Cardiac fibroblast (primary cell): ENCODE data around the gene GCM1.

Experiments used
- DNase-seq, 2 donors: peaks; one replicate each; pipeline versions ENCODE4 v3.0.0 to v3.0.0-alpha.2; 2010; ENCODE audit warnings: low read depth in 2 of 2
- H3K4me3 ChIP-seq, 2 donors: replicated peaks in 1 of 2; 1 replicate in 1 of 2; 2 replicates in 1 of 2; pipeline ENCODE4 v1.5.1; 2011; ENCODE audit warnings: low read depth in 2 of 2, low read length in 2 of 2, mild to moderate bottlenecking in 2 of 2, moderate library complexity in 1 of 2
- CTCF ChIP-seq: IDR thresholded peaks from one replicate; pipeline ENCODE4 v1.5.1; 2011; ENCODE audit warnings: low read depth, mild to moderate bottlenecking, low read length, inconsistent platforms

GCM1 gene

DNA sequence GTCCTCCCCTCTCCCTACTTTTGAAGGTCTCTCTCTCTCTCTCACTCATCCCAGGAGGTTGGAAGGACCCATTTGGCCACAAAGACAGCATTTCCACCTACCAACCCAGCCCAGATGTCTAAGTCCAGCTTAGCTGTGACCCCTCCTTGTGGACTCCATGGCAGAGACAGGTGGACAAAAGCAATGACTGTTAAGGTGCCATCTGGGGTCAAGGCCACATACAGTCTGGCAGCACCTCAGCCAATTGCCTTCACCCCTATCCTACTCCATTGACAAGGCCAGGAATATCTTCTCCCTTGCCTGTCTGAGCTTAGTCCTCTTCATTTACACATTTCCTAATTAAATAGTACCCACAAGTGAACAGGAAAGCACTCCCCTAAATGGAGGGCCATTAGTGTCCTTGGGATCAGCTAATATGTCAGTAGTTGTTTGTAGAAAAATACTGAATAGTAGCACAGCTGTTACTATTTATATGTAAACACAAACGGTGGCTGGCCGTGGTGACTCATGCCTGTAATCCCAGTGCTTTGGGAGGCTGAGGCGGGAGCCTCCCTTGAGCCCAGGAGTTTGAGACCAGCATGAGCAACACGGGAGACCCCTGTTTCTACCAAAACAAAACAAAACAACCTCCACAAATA lies 28.8 kb downstream of the GCM1 start:
- peak; percentile 34 to 74 for DNase-seq
- TF ChIP-seq CTCF: no peak
- no peak overlapping the region for H3K4me3 ChIP-seq

GRCh38 chr6:53119349-53119748 lies 29.3 kb downstream of the GCM1 start:
- no peak for TF ChIP-seq CTCF
- DNase-seq: peak in 1 of 2 donors; percentile 20
- H3K4me3 ChIP-seq: no peak overlapping the region

DNA sequence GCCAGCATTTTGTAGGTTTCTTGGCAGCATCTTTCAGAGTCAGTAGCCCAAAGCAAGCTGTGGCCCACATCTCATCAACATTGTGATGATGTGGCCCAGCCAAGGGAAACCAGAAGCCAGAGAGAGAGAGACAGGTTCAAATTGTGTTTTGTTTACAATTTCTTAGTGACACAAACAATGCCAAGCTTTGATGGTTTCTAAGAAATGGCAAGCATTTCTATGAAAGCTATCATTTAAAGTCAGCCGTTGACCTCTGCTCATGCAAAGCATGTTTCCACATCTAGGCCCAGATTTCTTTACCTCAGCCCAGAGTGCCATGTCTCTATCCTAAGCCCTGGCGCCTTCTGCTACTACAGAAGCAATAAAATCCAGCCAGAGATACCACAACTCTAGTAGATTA lies 32.9 kb downstream of the GCM1 start:
- H3K4me3 ChIP-seq: no peak overlapping the region
- no peak for DNase-seq
- TF ChIP-seq CTCF: no peak

GRCh38 chr6:53115113-53115512 lies 33.5 kb downstream of the GCM1 start:
- no peak for TF ChIP-seq CTCF
- DNase-seq: no peak
- H3K4me3 ChIP-seq: no peak overlapping the region

DNA sequence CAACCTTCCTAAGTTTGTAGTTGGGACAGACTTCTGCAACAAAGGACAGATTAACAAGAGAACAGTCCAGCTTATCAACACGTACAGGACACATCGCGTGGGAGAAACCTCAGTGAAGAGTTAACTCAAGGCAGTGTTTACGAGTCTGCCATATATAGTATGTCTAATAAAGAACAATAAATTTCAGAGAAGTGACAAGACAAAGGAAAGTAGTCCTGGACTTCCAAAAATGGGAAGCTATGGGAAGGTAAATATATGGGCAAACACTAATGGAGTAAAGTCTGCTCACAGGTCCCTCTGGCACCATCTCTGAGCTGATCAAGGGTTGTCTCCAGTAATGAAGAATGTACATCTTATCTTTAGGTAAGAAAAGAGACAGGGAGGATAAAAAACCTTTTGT lies 34.9 kb downstream of the GCM1 start:
- H3K4me3 ChIP-seq: no peak overlapping the region
- no peak for DNase-seq
- no peak for TF ChIP-seq CTCF

GRCh38 chr6:53112871-53113270 lies 35.8 kb downstream of the GCM1 start:
- TF ChIP-seq CTCF: no peak
- no peak for DNase-seq
- H3K4me3 ChIP-seq: no peak overlapping the region

DNA sequence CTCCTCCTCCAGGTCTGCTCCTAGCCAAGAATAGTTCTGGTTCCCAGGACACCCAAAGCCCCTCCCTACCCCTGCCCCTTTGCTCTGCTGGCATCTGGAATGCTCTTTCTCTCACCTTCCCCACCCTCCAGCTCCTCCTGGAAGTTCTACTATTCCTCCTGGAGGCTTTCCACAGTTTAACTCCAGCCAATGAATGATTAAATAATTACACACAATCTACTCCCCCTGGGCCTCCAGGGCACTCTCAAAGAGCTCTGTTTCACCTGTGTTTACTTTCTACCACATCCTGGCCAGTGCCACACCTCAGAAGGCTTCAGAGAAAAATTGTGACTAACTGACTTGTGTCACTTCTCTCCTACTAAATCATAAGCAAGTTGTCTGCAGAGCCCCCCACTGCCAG lies 36.2 kb downstream of the GCM1 start:
- TF ChIP-seq CTCF: no peak
- no peak for DNase-seq
- no peak overlapping the region for H3K4me3 ChIP-seq
